Hepatic stellate cell (primary cell): Measurements from ENCODE around the gene PRKCI.
"Not testable (repeated sequence)": the region's sequence is repeated elsewhere in the genome, so short reads cannot be mapped to it uniquely, and the experiment has no call there.

ENCODE experiments used
- DNase-seq: peaks from one replicate; pipeline ENCODE4 v3.0.0; 2011; ENCODE audit warnings: low spot score

PRKCI gene

DNA sequence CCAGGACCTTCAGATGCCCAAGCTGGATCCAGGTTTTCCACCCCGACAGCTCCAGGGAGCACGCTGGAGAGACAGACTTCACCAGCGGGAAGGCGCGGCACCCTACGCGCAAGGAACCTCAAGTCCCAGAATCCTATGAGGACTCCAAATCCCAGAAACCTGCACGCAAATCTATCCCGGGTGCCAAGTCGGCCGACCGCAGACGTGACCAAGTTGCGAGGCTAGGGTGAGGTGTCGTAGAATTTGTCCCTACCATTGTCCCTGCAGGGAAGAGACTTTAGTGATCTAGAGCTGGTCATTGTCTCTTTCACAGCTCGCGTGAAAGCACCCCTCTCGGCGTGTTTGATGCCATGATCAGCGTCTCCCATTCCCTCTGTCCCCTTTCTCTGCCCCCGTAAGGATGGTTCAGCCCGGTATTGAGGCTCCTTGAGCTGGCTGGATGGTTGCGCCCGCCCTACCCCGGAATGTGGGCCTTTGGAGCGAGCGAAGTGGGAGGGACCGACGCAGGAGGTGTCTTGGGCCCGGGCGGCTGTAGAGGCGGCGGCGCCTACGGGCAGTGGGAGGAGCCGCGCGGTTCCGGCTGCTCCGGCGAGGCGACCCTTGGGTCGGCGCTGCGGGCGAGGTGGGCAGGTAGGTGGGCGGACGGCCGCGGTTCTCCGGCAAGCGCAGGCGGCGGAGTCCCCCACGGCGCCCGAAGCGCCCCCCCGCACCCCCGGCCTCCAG, at the start of gene PRKCI:
Gene PRKCI, plus strand, starts transcription at position 501 of the 723 bp plus-strand sequence. CDS start 246 bp downstream, outside the sequence.
- peak; percentile 97 for DNase-seq

- no peak for DNase-seq
These were observed 43.6 kb upstream of the PRKCI start for GRCh38 chr3:170178651-170179050.

DNA sequence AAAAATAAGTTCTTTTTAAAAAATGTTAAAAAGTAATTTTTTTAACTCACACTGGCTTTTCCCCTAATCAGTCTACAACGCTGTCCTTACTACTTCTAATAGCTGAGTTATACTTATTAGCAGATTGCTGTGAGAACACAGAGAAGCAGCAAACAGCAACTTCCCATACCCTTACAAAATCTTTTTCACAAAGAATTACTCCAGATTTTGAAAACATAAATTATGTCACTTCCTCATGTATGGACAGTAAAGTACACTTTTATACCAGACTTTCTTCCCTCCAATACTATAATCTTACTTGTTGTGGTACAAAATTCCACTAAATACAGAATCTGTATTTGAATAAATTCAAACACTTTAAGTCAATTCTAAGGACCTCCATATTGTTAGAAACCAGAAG, 42.8 kb upstream of the PRKCI start:
- no peak for DNase-seq

DNA sequence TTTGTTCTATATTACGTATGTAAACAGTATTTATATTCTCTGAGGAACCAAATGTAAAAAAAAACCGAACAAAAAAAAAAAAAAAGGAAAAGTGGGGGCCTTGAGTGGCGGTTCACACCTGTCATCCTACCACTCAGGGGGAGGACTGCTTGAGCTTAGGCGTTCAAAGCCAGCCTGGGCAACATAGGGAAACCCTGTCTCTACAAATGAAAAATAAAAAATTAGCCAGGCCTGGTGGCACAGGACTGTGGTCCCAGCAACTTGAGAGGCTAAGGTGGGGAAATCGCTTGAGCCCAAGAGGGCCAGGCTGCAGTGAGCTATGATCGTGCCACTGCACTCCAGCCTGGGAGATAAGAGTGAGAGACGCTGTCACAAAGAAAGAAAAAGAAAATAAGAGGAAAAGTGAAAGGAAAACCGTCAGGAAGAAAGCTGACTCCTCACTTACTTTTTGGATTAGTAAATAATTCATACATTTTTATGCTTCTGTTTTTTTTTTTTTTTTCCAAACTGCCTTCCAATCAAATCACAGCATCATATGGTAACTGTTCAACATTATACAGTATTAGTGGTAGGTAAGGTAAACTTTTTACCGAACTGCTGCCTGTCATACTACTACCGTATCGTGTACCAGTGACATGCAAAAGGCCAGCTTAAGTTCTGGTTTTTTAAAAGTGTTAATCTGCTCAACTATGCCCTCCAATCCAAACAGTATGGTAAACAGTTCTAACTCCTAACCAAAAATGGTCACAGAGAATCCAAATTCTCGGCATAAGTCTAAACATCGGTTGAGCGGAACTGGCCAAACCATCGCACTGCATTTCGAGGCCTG, 41.9 kb upstream of the PRKCI start:
- peak; percentile 34 for DNase-seq

GRCh38 chr3:170180908-170181885, 41.0 kb upstream of the PRKCI start, which contains the start of gene PHC3:
Gene PHC3 (minus strand): TSS chr3:170181733. CDS start chr3:170181715, 18 bp downstream.
- DNase-seq: peak; percentile 98

DNA sequence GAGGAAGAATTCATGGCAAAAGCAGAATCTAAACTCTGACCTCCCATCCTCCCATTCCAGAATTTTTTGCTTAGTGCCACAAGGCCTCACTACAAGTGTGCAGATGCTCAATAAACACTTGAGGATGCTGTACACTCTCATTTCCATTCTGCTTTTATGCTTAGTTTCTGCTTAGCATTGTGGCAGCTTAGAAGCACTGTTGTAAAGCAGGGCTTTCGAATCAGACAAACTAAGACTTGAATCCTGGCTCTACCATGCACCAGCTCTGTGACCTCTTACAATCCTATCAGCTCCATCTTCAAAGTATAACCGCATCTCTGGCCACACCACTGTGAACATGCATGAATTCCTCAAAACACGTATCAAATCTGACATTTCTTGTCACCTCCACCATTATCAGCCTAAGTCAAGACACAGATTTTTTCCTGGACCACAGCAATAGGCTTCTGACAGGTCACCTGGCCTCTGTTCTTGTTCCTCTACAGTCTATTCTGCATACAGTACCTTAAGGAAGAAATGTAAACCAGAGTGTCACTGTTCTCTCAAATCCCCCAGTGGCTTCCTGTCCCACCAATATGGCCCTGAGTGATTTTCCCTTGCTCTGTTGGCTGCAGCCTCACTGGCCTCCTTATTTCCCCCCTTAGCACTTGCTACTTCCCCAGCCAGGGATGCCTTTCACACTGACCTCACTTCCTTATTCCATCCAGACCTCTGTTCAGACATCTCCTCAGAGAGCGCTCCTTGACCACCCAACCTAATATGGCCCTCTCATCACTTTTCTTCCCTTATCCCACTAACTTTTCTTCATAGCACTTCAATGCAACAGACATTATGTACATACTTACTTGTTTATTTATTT, 32.6 kb upstream of the PRKCI start:
- no peak for DNase-seq

DNA sequence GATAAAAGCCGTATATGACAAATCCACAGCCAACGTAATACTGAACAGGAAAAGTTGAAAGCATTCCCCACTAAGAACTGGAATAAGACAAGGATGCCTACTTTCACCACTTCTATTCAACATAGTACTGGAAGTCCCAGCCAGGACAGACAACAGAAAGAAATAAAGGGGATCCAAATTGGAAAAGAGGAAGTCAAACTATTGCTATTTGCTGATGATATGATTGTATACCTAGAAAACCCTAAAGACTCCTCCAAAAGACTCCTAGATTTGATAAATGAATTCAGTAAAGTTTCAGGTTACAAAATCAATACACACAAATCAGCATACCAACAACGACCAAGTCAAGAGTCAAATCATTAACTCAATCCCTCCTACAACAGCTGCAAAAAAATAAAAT, 26.5 kb upstream of the PRKCI start:
- not testable (repeated sequence) for DNase-seq

- no peak for DNase-seq
These were observed 25.4 kb upstream of the PRKCI start for GRCh38 chr3:170196833-170197232.

DNA sequence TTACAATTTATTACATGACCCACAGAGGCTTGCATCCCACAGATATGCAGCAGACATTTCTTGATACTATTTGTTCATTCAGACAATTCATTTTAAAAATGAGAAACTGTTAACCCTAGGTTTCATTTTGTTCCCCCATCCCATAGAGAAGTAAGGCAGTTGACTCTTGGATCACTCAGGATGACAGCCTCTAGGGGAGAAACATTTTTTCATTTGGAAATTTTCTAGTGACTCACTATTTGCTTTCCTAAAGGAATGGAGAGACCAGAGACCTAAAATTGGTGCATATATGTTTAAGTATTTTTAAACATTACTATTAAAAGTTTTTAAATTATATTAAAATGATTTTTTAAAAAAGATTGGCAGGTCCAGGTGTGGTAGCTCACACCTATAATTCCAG, 21.2 kb upstream of the PRKCI start:
- DNase-seq: no peak

GRCh38 chr3:170201527-170201926, 20.7 kb upstream of the PRKCI start:
- no peak for DNase-seq

DNA sequence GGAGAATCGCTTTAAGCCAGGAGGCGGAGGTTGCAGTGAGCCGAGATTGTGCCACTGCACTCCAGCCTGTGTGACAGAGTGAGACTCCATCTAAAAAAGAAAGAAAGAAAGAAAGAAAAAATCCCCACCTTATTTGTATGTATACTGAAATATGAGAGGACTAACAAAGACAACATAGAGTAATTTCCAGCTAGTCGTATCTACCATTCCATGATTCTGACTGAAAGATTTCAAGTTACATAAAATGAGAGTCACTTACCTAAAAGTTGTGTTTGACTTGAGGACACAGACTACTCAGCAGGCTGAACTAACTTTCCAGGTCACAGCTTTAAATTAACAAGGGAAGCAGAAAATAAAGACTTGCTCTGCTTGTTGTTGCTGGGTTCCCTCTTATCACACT, 18.8 kb upstream of the PRKCI start:
- no peak for DNase-seq

- DNase-seq: no peak
These were observed 18.2 kb upstream of the PRKCI start for GRCh38 chr3:170204023-170204472.

DNA sequence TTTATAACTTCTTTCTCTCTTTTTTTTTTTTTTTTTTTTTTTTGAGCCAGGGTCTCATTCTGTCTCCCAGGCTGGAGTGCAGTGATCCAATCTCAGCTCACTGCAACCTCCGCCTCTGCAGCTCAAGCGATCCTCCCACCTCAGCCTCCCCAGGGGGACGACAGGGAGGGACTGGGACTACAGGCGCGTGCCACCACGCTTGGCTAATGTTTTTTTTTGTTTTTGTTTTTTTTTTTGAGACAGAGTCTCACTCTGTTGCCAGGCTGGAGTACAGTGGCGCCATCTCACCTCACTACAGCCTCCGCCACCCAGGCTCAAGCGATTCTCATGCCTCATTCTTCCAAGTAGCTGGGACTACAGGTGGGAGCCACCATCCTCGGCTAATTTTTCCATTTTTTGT, 17.7 kb upstream of the PRKCI start:
- DNase-seq: no peak

DNA sequence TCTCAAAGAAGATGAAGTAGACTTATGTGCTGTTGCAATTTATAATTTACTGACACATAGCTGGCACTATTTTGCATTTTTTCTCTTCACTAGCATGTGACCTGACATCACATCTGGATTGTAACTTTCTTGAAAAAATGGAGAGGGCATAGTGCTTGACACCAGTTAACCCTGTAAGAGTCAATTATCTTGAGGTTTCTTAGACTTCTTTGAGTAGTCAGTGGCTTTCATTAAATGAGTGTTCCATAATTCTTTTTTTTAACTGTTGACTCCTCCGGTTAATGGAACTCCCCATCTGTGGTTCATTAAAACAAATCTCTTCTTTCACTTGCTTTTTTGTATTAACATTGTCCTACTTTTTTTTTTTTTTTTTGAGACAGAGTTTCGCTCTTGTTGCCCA, 16.9 kb upstream of the PRKCI start:
- no peak for DNase-seq

DNA sequence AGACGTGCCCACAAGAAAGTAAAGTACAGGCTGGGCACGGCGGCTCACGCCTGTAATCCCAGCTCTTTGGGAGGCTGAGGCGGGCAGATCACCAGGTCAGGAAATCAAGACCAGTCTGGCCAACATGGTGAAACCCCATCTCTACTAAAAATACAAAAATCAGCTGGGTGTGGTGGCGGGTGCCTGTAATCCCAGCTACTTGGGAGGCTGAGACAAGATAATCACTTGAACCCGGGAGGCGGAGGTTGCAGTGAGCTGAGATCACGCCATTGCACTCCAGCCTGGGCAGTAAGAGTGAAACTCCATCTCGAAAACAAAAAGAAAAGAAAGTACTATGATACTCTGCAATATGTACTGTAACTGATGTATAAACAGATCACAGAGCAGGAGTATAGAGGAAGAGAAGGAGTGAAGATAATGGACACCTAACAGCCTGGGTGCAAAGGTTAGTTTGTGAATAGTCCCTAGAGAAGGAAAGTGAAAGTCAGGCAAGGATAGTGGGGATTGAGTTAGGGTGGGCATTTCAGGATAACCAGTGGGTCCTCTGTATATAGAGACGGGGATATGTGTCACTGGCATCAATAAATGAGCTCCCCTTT, 16.0 kb upstream of the PRKCI start:
- DNase-seq: not testable (repeated sequence)

DNA sequence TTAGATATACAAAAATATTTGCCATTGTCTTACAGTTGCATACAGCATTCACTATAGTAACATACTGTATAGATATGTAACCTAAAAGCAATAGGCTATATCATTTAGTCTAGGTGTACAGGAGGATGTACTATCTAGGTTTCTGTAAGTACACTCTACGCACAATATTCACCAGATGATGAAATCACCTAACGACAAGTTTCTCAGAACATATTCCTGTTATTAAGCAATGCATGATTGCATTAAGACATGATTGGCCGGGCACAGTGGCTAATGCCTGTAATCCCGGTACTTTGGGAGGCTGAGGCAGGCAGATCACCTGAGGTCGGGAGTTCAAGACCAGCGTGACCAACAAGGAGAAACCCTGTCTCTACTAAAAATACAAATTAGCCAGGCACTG, 14.5 kb upstream of the PRKCI start:
- DNase-seq: no peak

DNA sequence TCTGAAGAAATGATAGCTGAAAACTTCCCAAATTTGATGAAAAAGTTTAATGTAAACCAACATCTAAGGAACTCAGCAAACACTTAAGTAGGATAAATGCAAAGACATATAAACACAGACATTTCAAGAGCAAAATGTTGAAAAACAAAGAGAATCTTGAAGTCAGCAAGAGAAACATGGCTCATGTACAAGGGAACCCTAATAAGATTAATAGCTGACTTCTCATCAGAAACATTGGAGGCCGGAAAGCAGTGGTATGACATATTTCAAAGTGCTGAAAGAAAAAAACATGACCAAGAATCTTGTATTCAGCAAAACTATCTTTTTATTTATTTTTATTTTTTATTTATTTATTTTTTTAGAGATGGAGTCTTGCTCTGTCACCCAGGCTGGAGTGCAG, 10.6 kb upstream of the PRKCI start:
- no peak for DNase-seq

DNA sequence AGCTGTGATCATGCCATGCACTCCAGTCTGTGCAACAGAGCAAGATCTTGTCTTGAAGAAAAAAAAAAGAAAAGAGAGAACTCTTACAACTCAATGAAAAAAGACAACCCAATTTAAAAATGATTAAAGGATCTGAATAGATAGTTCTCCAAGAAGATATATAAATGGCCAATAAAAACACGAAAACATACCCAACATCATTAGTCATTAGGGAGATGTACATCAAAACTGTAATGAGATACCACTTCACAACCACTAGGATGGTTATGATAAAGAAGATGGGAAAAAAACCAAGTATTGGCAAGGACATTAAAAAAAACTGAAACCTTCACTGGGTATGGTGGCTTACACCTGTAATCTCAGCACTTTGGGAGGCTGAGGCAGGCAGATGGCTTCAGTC, 2.4 kb upstream of the PRKCI start:
- no peak for DNase-seq

DNA sequence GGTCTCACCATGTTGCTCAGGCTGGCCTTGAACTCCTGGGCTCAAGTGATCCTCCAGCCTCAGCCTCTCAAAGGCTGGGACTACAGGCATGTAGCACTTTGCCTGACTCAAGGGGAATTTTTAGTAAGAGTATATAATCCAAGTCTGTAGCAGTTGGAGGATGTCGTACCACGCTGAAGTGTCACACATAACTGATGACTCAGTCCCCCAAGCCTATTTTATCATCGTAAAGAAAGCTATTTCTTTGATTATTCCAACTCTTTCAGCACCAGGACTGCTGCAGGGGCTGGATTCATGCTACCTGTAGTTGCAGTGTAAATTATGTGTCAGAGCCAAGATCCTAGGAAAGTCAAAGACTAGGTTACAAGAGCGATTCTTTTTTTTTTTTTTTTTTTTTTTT, 1.4 kb upstream of the PRKCI start:
- DNase-seq: no peak

GRCh38 chr3:170222647-170223541, 670 bp downstream of the PRKCI start:
- DNase-seq: peak; percentile 47
